Parathyroid adenoma (tissue), 2 donors: ENCODE results near the gene NTSR1.

Source experiments
- H2AFZ ChIP-seq: fragments of 300-600 bp; sonication (generic); one replicate; pipeline ENCODE4 v1.7.0; 2017; ENCODE audit warnings: antibody characterized with exemption, mild to moderate bottlenecking
- H3K27ac ChIP-seq: fragments of 300-600 bp; sonication (generic); one replicate; pipeline ENCODE4 v1.7.0; 2017
- H3K27me3 ChIP-seq: fragments of 300-600 bp; sonication (generic); one replicate; pipeline ENCODE4 v1.7.0; 2017; ENCODE audit warnings: low read length; ENCODE audit not compliant: control insufficient read depth, insufficient read depth
- H3K36me3 ChIP-seq: fragments of 300-600 bp; sonication (generic); one replicate; pipeline ENCODE4 v1.7.0; 2017; ENCODE audit warnings: low read length; ENCODE audit not compliant: control insufficient read depth, insufficient read depth
- H3K4me1 ChIP-seq: fragments of 300-600 bp; sonication (generic); one replicate; pipeline ENCODE4 v1.7.0; 2017; ENCODE audit warnings: control low read depth
- H3K4me2 ChIP-seq: fragments of 300-600 bp; sonication (generic); one replicate; pipeline ENCODE4 v1.7.0; 2017; ENCODE audit warnings: low read length
- H3K4me3 ChIP-seq: fragments of 300-600 bp; sonication (generic); one replicate; pipeline ENCODE4 v1.7.0; 2017; ENCODE audit warnings: low read depth, low read length
- H3K79me2 ChIP-seq: fragments of 300-600 bp; sonication (generic); one replicate; pipeline ENCODE4 v1.7.0; 2017; ENCODE audit warnings: control low read depth
- H3K9ac ChIP-seq: fragments of 300-600 bp; sonication (generic); one replicate; pipeline ENCODE4 v1.7.0; 2017; ENCODE audit warnings: mild to moderate bottlenecking
- H3K9me3 ChIP-seq: fragments of 300-600 bp; sonication (generic); one replicate; pipeline ENCODE4 v1.7.0; 2017; ENCODE audit warnings: low read length; ENCODE audit not compliant: control insufficient read depth
- CTCF ChIP-seq: fragments of 300-600 bp; sonication (generic); IDR thresholded peaks from one replicate; pipeline ENCODE4 v1.7.0; 2017; ENCODE audit warnings: antibody characterized with exemption, mild to moderate bottlenecking
- donor health status: primary hyperparathyroidism.

Gene NTSR1

GRCh38 chr20:62689861-62690260 is 18.8 kb upstream of the NTSR1 start:
- no peak overlapping the region for H3K9ac ChIP-seq
- H3K4me1 ChIP-seq: no peaks in the 10 kb centered on the region
- no peak for TF ChIP-seq CTCF
- no peaks in the 10 kb centered on the region for H3K9me3 ChIP-seq
- H3K27me3 ChIP-seq: no peaks in the 10 kb centered on the region
- no peaks in the 10 kb centered on the region for H3K79me2 ChIP-seq
- H2AFZ ChIP-seq: no peak overlapping the region
- H3K36me3 ChIP-seq: no peaks in the 10 kb centered on the region
- H3K4me3 ChIP-seq: no peak overlapping the region
- H3K4me2 ChIP-seq: no peak overlapping the region
- no peak overlapping the region for H3K27ac ChIP-seq

- H3K4me1 ChIP-seq: no peaks in the 10 kb centered on the region
- no peak overlapping the region for H3K4me2 ChIP-seq
- H3K79me2 ChIP-seq: no peaks in the 10 kb centered on the region
- H3K9me3 ChIP-seq: no peaks in the 10 kb centered on the region
- H3K4me3 ChIP-seq: no peak overlapping the region
- H3K27me3 ChIP-seq: no peaks in the 10 kb centered on the region
- H3K27ac ChIP-seq: no peak overlapping the region
- H2AFZ ChIP-seq: no peak overlapping the region
- no peak for TF ChIP-seq CTCF
- no peaks in the 10 kb centered on the region for H3K36me3 ChIP-seq
- no peak overlapping the region for H3K9ac ChIP-seq
Observed at GRCh38 chr20:62690261-62690820, 18.3 kb upstream of the NTSR1 start.

GRCh38 chr20:62691487-62691886 is 17.1 kb upstream of the NTSR1 start:
- Histone ChIP-seq H3K9me3 (no peaks in the 10 kb centered on the region), H3K27me3 (no peaks in the 10 kb centered on the region), H3K36me3 (no peaks in the 10 kb centered on the region), H3K4me1 (no peaks in the 10 kb centered on the region), H3K4me3 (no peak overlapping the region), H3K79me2 (no peaks in the 10 kb centered on the region), H2AFZ (no peak overlapping the region), H3K27ac (no peak overlapping the region), H3K9ac (no peak overlapping the region), H3K4me2 (no peak overlapping the region)
- TF ChIP-seq CTCF: no peak

- no peak overlapping the region for H2AFZ ChIP-seq
- TF ChIP-seq CTCF: no peak
- H3K9ac ChIP-seq: no peak overlapping the region
- H3K79me2 ChIP-seq: no peaks in the 10 kb centered on the region
- H3K36me3 ChIP-seq: no peaks in the 10 kb centered on the region
- no peak overlapping the region for H3K4me3 ChIP-seq
- no peaks in the 10 kb centered on the region for H3K27me3 ChIP-seq
- no peak overlapping the region for H3K4me2 ChIP-seq
- no peaks in the 10 kb centered on the region for H3K9me3 ChIP-seq
- no peak overlapping the region for H3K27ac ChIP-seq
- H3K4me1 ChIP-seq: no peaks in the 10 kb centered on the region
Observed at GRCh38 chr20:62692176-62692575, 16.5 kb upstream of the NTSR1 start.

- no peaks in the 10 kb centered on the region for H3K36me3 ChIP-seq
- H3K79me2 ChIP-seq: no peaks in the 10 kb centered on the region
- H3K4me3 ChIP-seq: no peak overlapping the region
- H3K27ac ChIP-seq: no peak overlapping the region
- H3K4me2 ChIP-seq: no peak overlapping the region
- no peaks in the 10 kb centered on the region for H3K9me3 ChIP-seq
- no peak for TF ChIP-seq CTCF
- H3K27me3 ChIP-seq: no peaks in the 10 kb centered on the region
- no peaks in the 10 kb centered on the region for H3K4me1 ChIP-seq
- no peak overlapping the region for H3K9ac ChIP-seq
- H2AFZ ChIP-seq: no peak overlapping the region
Observed at GRCh38 chr20:62692801-62693523, 15.7 kb upstream of the NTSR1 start.
